ENCODE results near the gene TBC1D14. TPM values are rescaled to one million over a fixed set of nuclear protein-coding genes. Genes with fewer than 3 reads are reported as not detected.
A peak's percentile ranks its signal among the peaks of the same experiment; 100 is the strongest.

TBC1D14 gene
- total and polyA plus RNA-seq, 9 of the 15 experiments (the other 6 are each of a cell fraction or from before 2014, with no cell fraction given): 2.1 to 59.6 (median 44.8) TPM

- TF ChIP-seq CXXC5 (CRISPR knock-in tag; IDR thresholded peaks at IDR 0.05): peak; percentile 49; the same call in 1 of the 2 replicates
- 0 out of 6 replicates have a peak, but pooled peaks of 1 of the 3 experiments have one; percentile 30 for TF ChIP-seq CTCF (IDR thresholded peaks at IDR 0.05 in 2 of 3, conservative IDR thresholded peaks at IDR 0.05 in 1 of 3; ENCODE audit: insufficient read depth in 2 of 3, low read depth in 1 of 3, low read length in 3 of 3)
- peak; percentile 52; the same call in 1 of the 2 replicates for TF ChIP-seq TOE1 (IDR thresholded peaks at IDR 0.05; ENCODE audit: borderline replicate concordance)
- TF ChIP-seq TOE1 (CRISPR knock-in tag; IDR thresholded peaks at IDR 0.05; ENCODE audit: borderline replicate concordance, low read depth): no peak
- TF ChIP-seq TCF7L2 (IDR thresholded peaks at IDR 0.05; ENCODE audit: low read depth, low read length): no peak
- peak; percentile 54; the same call in 1 of the 2 replicates for TF ChIP-seq SP1 (CRISPR knock-in tag; IDR thresholded peaks at IDR 0.05)
- TF ChIP-seq SNAPC5 (CRISPR knock-in tag; IDR thresholded peaks at IDR 0.05): no peak
- TF ChIP-seq HNRNPLL (IDR thresholded peaks at IDR 0.05; ENCODE audit: low read depth, low read length, poor library complexity, severe bottlenecking): peak; percentile 22
- no peak for TF ChIP-seq FOS (IDR thresholded peaks at IDR 0.05; ENCODE audit: extremely low read depth, insufficient read length)
- TF ChIP-seq, protein P1, sequence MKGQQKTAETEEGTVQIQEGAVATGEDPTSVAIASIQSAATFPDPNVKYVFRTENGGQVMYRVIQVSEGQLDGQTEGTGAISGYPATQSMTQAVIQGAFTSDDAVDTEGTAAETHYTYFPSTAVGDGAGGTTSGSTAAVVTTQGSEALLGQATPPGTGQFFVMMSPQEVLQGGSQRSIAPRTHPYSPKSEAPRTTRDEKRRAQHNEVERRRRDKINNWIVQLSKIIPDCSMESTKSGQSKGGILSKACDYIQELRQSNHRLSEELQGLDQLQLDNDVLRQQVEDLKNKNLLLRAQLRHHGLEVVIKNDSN (CRISPR knock-in tag; IDR thresholded peaks at IDR 0.05): peak; percentile 55; the same call in 1 of the 2 replicates
- TF ChIP-seq SIN3A (IDR thresholded peaks at IDR 0.05; ENCODE audit: borderline replicate concordance in 2 of 2, control insufficient read depth in 1 of 2, low read depth in 2 of 2, low read length in 2 of 2): peak in 1 of 2 experiments; percentile 62; a peak in 1 of 4 replicates
- no peak for TF ChIP-seq MCM7 (IDR thresholded peaks at IDR 0.05)
- TF ChIP-seq, protein P2, sequence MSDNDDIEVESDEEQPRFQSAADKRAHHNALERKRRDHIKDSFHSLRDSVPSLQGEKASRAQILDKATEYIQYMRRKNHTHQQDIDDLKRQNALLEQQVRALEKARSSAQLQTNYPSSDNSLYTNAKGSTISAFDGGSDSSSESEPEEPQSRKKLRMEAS (CRISPR knock-in tag; IDR thresholded peaks at IDR 0.05): peak; percentile 52; the same call in 1 of the 2 replicates
- TF ChIP-seq NFRKB (IDR thresholded peaks at IDR 0.05; ENCODE audit: low read depth): 0 out of 2 replicates have a peak, but pooled peaks have one; percentile 24
- TF ChIP-seq CBX8 (IDR thresholded peaks at IDR 0.05; ENCODE audit: borderline replicate concordance, extremely low read depth, low read depth, low read length, poor library complexity, severe bottlenecking): no peak
- TF ChIP-seq NCOA2 (IDR thresholded peaks at IDR 0.05; ENCODE audit: partially characterized antibody in 2 of 2): no peak
- TF ChIP-seq FOXK2 (conservative IDR thresholded peaks at IDR 0.05 in 1 of 2, IDR thresholded peaks at IDR 0.05 in 1 of 2; ENCODE audit: low read depth in 2 of 2): no peak
- peak; percentile 5 for TF ChIP-seq TBP (optimal IDR thresholded peaks at IDR 0.05; ENCODE audit: low read depth, low read length)
- TF ChIP-seq, protein P3, sequence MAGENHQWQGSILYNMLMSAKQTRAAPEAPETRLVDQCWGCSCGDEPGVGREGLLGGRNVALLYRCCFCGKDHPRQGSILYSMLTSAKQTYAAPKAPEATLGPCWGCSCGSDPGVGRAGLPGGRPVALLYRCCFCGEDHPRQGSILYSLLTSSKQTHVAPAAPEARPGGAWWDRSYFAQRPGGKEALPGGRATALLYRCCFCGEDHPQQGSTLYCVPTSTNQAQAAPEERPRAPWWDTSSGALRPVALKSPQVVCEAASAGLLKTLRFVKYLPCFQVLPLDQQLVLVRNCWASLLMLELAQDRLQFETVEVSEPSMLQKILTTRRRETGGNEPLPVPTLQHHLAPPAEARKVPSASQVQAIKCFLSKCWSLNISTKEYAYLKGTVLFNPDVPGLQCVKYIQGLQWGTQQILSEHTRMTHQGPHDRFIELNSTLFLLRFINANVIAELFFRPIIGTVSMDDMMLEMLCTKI (IDR thresholded peaks at IDR 0.05; ENCODE audit: partially characterized antibody): no peak
- TF ChIP-seq MYC (IDR thresholded peaks at IDR 0.05; ENCODE audit: low read depth, low read length): peak; percentile 35; the same call in 1 of the 2 replicates
- TF ChIP-seq MYC (CRISPR knock-in tag; IDR thresholded peaks at IDR 0.05; ENCODE audit: borderline replicate concordance, low read depth): no peak; the same call in 1 of the 2 replicates
- peak; percentile 57; the same call in 1 of the 2 replicates for TF ChIP-seq ZBTB7A (IDR thresholded peaks at IDR 0.05; ENCODE audit: borderline replicate concordance, control insufficient read depth, low read depth, low read length)
- peak; percentile 66 for TF ChIP-seq DACH1 (IDR thresholded peaks at IDR 0.05; ENCODE audit: partially characterized antibody)
Observed at GRCh38 chr4:6910340-6910959, 824 bp downstream of the TBC1D14 start (continued).

Measured in K562 (cell line).